ENCODE results near the gene KLHL29. TPM values are rescaled to one million over a fixed set of nuclear protein-coding genes. Genes with fewer than 3 reads are reported as not detected.

The KLHL29 gene
- total and polyA plus RNA-seq, 2 experiments from 2014 or later, result 1.5 to 6.5 TPM

- H3K4me3 Mint-ChIP-seq, result no peak overlapping the region
- H3K27ac Mint-ChIP-seq, result no peak overlapping the region
- H3K27me3 Mint-ChIP-seq (ENCODE audit: insufficient read depth, low read depth, poor library complexity), result peaks cover 15% of the 10 kb centered on the region
- H3K4me2 ChIP-seq, result no peak overlapping the region
- no peak overlapping the region for H3K4me3 ChIP-seq
- H3F3A ChIP-seq (replicated peaks; ENCODE audit: low read depth), result no peaks in the 10 kb centered on the region
- TF ChIP-seq NANOG (IDR thresholded peaks at IDR 0.05; ENCODE audit: borderline replicate concordance) (no peak), EZH2phosphoT487 (IDR thresholded peaks at IDR 0.05; ENCODE audit: unreplicated experiment) (no peak), ZNF462 (CRISPR knock-in tag; IDR thresholded peaks at IDR 0.05) (no peak), ETS1 (IDR thresholded peaks at IDR 0.05) (no peak), REST (IDR thresholded peaks at IDR 0.05; ENCODE audit: unreplicated experiment) (no peak), POLR2AphosphoS5 (IDR thresholded peaks at IDR 0.05; ENCODE audit: low read depth) (no peak)
- H3K27ac ChIP-seq (ENCODE audit: low read depth), result no peak overlapping the region
- no peaks in the 10 kb centered on the region for H3K27me3 ChIP-seq (ENCODE audit: insufficient read depth)
- peaks cover 14% of the 10 kb centered on the region for H3K9me3 Mint-ChIP-seq
- H2AFZ ChIP-seq, result no peak overlapping the region
- ATAC-seq (no peak), DNase-seq (ENCODE audit: low spot score) (no peak)
- no peaks in the 10 kb centered on the region for H4K20me1 ChIP-seq (replicated peaks; ENCODE audit: insufficient read depth)
- H3K36me3 Mint-ChIP-seq (ENCODE audit: low read depth), result peaks cover 7% of the 10 kb centered on the region; the same call in 2 of the 3 replicates
- H3K79me2 ChIP-seq (replicated peaks; ENCODE audit: insufficient read depth), result no peaks in the 10 kb centered on the region
- H3K4me1 Mint-ChIP-seq, result peaks cover 15% of the 10 kb centered on the region
- H3K36me3 ChIP-seq (ENCODE audit: insufficient read depth), result no peaks in the 10 kb centered on the region
- no peaks in the 10 kb centered on the region for H3K9me2 ChIP-seq (ENCODE audit: insufficient read depth)
- no peaks in the 10 kb centered on the region for H3K4me1 ChIP-seq (ENCODE audit: insufficient read depth)
These were observed 236.6 kb downstream of the KLHL29 start for GRCh38 chr2:23621616-23622015.
